GM19035 (cell line): ENCODE results near the gene BCOR.

Experiments used
- ATAC-seq: cut with Tn5 transposase; IDR thresholded peaks from one replicate; pipeline ENCODE4 v1.9.1; 2021; ENCODE audit not compliant: unreplicated experiment

The BCOR gene

DNA sequence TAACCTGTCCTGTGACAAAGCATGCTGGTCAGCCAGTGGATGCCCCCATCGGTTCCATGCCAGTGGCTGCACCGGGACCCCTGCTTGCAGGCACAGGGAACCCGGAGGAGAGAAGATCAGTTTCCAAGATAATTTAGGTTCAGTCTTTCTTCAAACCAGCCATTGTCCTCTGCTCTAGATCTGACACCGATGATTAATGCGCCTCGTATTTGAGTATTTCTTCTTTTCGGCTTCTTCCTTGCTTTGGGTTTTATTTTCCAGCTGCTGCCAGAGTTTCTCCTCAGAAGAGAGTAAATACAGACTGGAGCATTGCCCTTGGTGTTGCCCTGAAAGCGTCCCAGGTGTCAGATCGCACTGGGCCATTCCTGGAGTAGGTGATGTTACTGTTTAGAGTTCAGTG is 19.2 kb upstream of the BCOR start:
- no peak for ATAC-seq

DNA sequence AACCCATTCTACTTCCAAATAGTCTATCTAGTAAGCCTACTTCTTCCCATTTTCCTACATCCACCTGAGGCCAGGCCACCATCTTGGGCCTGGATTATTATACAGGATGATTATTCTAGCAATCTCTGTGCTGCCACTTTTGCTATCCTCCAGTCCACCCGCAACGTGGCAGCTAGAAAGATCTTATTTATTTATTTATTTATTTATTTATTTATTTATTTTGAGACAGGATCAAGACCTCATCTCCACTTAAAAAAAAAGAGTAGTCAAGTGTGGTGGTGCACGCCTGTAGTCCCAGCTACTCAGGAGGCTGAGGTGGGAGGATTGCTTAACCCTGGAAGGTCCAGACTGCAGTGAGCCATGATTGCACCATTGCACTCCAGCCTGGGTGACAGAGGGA is 15.2 kb upstream of the BCOR start:
- ATAC-seq = no peak

DNA sequence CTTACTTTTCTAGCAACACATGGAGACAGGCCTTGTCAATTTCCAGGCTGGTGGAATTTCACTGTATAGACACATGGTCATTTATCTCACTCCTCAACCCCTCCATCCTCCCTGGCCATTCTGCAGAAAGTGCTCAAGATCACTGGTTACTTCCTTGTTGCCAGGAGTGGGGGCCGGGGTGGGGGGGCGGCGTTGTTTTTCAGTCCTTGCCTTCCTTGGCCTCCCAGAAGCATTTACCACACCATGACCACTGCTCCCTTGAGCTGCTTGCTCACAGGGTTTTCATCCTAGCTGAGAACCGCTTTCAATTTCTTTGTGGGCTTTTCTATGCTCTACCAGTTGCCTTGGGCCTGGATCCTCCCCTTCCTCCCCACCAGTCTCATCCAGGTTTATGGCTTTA is 14.1 kb upstream of the BCOR start:
- ATAC-seq = no peak

DNA sequence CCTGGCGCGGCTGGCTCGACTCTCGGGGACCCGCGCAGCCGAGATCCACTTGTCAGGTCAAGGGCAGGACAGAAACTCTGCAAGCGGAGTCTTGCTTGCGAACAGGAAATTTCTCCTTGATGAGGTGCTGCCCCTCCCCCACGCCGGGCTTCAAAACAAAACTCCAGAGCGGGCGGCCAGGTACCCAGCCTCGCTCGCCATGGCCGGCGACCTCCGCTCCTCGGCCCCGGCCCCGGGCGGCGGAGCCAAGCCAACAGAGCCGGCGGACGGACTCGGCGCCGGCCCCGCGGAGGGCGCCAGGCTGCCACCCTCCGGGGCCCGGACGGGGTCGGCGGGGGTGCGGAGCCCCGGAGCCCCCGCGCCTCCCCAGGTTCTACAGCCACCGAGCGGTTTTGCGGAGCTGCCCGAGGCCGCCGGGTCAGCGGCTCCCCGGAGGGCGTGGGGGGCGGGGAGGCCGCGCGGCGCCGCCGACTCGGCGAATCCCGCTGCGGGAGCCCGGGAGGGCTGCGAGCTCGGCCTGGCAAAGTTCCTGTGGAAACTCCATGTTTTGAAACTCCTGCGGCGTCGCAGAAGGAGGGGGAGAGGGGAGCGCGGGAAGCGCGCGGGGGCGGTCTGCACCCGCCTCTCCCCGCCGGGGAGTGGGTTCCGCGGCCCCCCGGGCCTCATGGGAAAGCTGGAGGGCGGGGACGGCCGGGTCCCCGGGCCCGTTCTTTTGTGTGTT is 11.7 kb upstream of the BCOR start:
- no peak for ATAC-seq

DNA sequence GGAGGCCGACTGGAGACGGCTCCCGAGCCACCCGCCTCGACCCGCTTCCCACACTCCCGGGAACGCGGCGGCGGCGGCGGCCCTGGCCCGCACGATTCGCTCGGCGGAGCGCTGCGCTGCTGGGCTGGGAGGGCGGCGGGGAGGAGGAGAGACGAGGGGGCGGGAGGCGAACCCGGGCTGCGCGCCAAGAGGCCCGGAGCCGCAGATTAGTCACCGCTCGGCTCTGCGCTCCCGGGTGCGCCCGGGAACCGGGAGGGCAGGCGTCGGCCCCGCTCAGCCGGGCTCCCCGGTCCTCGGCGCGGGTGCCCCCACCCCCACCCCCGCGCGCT is 11.2 kb upstream of the BCOR start:
- ATAC-seq = no peak

DNA sequence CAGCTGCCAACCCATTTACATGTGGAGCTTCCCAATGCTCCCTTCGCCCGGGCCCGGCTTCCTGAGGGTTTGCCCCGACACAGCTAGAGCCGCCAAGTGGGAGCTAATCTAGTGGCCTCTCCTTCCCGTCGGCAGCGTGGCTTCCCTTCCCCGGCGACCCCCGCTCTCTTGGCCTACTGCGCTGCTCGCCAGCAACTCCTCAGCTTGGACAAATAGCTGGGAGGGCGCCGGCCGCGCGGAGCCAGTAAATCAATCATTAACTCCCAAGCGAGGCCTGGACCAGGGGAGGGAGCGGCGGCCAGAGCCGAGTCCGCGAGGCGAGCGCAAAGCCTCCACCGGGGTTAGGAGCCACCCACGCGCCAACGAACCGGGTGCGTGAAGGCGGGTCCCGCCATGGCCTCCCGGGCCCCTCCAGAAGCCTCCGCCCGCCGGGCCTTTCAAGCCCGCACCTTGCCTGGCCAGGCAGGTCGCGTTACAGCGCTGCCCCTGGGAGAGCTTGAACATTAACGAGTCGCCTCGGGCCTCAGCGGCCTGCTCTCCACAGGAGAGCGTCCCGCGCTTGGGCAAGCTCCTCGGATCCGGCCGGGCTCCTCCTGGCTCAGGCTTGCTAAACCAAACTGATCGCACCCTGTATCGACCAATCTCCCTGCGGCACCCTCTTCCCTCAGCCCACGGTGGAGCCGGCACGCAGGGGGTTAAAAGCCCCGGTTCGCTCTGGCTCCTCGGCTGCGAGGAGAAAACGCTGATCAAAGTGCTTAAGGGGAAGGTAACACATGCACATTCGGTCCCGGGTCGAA is 10.6 kb upstream of the BCOR start:
- no peak for ATAC-seq

DNA sequence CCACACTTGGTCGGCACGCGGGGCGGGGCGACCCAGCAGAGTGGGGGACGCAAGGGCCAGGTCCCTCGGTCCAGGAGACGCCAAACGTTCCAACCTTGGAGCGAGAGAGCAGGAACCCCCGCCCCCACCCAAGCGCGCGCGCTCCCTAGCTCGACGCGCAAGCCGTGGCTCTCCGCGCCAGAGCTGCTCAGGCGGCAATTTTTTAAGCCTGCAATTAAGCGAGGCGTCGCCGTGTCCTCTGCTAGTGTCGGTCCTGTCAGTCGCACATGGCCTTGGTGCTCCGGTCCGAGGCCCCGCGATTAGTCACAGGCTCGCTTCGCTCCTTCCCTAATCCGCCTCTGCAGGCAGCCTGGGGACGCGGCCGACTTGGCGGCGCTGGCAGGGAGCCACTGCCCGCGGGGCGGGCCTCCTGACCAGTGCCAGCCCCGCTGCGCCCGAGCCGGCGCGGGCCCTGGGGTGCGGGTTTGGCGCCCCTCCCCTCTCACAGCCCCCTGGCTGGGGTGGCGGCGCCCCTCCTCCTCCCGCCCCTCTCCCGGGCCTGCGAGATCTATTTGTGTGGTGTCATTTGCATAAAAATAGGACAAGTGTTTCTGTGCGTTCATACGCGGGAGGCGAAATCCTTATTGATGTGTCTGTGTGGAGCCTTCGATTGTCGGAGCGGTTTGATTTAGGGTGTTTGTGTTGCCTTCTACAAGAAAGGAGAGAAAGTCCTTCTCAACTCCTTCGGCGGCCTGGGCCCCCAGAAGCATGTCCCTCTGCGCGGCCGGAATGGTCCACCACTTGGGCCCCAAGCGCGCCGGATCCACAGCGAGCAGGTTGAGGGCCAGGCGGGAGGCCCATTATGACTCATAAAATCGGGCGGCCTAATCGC is 9.8 kb upstream of the BCOR start:
- no peak for ATAC-seq

DNA sequence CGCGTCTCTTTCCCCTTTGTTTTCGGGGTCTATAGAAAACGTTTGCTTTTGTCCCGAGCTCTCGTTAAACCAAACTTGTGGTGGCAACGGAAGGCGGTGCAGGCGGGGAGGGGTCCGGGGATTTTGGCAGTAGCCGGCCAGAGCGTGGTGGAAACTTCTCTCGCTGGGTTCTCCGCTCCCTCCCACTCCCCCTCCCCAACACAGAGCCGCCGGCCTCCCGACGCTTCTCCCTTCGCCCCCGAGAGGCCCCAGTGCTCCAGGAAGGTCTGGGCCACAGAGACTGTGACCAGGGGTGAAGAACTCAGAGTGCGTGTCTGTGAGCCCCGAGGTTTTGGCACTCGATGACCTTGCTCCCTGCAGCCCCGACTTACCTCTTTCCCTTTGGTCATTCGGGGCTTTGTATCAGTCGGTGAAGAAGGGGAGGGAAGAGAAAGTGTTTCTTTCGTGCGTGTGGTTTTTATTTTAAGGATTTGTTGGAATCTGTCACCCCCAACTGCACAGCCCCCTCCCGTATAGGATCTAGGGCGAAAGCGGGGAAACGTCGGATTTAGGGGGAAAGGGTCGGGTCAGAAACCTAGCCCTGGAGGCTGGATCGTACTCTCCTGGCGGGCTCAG is 9.0 kb upstream of the BCOR start:
- ATAC-seq = no peak

DNA sequence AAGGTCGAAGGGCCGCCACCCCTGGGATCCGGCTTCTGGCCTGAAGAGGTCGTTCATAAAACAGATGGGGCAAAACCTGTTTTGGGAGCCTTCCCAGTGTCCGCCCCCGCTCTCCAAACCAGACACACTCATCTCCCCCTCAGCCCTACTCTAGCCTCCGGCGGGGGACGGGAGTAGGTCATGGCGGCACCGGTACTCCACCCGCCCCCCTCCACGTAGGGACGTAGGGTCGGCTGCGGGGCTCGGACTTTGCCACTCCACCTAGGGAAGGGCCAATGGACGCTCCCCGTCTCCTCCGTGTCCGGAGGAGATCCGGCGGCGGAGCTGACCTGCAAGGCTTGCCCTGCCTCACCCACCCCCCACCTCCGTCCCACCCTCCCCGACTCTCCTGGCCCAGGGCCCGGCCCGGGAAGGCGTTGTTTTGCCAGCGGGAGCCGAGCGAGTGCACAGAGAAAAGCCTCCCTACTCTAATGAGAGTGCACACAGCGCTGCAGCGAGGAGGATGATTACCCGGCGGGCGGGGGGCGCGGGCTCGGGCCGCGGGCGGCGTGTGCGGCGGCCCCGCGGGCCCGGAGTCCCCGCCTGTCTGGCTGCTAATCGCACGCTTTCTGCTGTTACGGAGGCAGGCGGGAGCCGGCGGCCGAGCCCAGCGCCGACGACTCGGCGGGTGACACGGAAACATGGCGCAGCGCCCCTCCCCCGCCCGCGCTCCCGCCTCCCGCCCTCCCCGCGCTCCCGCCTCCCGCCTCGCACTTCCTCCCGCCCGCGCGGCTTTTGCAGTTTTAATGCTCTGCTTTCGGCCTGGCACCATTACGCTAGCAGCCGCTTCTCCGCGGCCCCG is 8.3 kb upstream of the BCOR start:
- ATAC-seq = no peak

DNA sequence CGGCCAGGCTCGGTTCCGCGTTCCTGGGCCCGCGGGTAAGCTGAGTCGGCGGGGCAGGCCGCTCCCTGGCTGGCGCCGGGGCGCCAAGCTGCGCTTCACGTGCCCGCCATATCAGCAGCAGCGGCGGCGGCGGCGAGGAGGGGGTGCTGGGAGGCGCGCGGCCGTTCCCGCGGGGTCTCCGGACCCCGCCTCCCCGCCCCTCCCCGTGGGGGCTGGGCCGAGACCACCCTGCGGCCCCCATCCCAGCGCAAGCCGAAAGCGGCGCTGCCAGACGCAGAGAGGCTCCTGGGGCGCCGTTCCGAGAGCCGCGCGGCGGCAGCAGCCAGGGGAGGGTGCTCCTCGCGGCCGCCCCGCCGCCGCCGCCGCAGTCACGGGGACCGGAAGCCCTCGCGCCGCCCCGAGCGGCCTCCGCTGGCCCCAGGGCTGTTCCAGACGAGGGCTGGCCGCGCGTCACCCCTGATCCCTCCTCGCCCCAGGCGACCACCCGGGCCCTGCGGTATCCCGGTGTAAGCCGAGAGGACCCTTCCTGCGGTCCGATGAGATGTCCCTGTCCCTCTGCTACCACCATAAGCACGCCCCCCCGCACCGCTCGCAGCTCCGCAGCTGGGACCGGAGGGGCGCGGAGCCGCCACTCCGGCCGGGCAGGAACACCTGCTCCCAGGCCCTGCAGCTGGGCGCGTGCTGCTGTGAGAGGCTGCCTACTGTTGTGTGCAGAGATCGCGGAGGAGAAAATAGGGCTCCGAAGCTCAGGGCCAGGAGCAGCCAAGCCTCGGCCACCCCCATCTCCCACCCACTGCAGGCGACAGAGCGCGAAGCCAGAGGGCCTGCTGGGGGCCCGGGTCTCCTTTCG is 7.5 kb upstream of the BCOR start:
- ATAC-seq = peak; percentile 41

DNA sequence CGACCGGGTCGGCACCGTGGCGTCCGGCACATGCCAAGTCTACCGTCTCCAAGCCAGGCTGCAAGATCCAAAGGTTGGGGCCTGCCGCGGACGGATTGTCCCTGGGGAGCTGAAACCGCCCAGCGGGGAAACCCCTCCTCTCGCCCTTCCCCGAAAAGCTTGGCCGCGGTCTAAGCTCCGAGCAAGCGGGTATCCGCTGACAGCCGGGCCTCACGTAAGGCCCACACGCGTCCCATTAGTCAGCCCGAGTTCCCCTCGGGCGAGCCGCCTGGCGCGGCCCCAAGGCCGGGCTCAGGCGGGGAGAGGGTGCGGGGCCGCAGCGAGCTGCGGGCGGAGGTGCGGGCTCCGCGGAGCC is 6.8 kb upstream of the BCOR start:
- ATAC-seq = peak; percentile 37

DNA sequence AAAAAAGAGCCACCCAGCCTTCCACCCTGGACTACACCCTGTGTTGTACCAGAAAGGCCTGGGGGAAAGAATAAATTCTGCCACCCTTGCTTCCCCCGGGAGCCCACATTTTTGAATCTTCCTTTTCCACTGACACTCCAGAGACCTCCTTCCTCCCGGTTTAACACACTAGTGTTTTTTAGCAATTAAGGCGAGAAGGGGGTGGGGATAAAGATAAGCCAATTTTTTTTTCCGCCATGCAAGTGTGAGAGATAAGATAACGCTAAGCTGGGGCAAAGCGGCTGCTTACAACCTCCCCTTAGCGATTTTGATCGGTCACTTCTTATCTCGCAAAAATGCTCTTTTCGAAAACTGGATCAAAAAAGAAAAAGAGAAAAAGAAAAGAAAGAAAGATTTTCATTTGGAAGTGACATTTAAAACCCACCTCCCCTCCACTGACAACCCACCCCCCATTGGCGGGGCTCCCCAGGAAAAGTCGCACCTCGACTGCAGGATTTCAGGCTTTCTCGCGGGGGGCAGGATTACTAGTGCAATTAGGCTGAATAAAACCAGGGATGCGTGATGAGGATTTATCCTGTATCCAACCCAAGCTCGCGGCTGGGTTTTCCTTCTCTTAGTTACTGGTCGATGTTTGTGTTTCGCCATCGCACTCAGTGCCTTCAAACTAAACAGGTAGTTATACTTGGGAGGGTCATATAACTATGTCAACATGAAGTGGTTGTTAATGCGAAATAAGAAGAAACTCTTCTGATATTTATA is 6.0 kb upstream of the BCOR start:
- no peak for ATAC-seq

DNA sequence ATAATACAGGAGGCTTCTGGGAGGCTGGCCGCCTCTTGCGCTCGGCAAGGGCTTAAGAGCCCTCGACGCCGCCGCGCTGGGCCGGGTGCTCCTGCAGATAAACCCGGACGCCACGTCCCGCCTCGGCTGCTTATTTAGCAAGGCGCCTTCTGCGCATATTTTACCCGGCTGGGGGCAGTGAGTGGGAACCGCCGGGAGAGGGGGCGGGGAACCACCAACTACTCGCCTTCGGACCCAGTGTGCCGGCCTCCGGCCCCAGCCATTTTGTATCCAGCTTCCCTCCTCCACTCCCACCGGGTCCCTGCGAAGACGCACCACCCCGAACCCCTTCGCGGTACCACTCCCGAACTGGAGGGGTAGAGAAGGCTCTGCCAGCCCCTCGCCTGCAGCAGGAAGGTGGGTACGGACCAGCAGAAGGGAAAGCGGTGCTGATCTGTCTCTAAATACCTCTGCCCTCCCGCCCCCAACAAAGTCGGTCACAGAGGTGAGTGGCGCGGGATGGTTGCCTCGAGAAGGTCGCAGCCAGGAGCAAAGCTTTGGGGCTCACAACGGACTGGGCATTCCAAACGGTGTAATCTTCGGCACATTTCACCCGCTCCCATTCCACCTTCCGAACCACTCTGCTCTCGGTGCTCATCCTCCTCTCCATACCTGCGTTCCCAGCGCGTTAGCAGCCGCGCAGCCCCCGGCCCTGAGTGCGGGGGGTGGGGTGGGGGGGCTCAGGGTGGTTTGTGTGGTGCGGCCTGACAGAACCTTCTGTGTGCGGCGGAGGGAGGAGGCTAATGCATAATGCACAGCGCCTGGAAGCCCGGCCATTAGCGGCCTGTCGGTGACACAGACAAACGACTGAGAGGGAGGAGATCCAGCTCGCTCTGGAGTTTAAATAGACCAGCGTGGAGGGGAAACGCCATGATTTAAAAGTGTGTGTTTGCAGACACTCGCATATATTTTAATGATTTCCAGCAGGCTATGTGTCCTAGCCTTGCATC is 4.9 kb upstream of the BCOR start:
- no peak for ATAC-seq

DNA sequence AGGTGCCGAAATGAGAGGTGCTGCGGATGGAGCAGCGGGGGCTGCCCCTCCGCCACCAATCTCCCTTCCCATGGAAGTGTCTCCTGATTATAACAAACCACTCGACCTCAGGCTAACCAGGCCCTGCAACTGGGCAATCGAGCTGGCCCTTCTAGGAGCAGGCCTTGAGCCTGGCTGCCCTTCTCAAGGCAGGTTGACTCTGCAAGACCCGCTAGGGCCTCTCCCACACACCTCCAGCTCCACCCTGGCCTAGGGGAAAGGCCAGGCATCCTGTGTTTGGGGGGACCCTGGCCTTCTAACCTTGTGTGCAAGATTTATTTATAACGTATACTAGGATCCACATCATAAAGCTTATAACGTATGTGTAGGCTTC is 3.7 kb upstream of the BCOR start:
- no peak for ATAC-seq

DNA sequence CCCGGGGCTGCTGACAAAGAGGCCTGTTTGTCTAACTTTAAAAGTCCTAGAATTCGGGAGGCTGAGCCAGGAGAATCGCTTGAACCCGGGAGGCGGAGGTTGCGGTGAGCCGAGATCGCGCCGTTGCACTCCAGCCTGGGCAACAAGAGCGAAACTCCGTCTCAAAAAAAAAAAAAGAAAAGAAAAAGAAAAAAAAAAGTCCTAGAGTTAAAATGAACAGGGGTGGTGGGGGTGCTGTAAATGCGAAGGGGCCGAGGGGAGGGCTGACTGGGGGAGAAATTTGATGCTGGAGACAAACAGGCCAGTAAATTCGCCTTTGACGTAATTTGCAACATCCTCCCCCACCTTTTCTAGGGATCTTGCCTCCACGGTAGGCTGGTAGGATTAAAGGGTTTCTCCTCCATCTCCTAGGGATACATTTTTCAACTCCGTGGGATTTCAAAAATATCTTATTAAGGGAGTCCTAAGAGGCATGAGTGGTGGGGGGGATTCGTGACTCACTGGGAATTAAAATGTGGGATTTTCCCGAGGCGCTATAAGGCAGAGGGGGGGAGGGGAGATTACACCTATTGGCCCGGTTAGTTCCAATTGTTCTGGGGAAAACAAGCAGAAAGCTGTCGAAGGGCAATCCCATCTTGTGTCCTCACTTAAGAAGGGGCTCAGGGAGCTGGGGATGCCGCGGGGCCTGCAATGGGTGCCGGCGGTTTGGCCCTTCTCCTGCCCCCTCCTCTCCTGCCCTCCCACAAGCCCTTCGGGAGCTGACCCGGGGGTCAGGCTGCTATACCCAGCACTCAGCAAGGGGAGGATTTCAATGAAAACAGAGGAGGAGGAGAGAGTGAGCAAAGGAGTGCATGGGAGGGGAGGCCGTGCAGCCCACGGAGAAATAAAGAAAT is 3.0 kb upstream of the BCOR start:
- no peak for ATAC-seq

DNA sequence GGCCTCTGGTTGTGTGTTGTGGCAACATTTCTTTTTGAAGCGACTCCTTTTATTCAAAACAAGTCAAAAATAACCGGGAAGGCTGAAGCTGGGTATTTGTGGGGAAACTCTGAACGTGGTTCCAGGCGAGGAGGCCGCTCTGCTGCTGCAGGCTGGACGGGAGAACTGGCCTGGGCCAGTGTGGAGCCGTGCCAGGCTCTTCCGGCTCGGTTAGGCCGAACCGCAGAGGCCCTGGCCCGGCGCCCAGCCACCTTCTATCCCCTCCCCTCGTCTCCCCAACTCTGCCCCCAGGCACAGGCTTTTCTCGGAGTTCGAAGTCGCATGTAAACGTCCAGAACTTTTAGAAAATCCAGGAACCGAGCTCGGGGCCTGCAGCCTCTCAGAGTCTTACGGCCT is 2.4 kb upstream of the BCOR start:
- no peak for ATAC-seq
